Measurements from ENCODE around the gene MED31. TPM values are rescaled to one million over a fixed set of nuclear protein-coding genes. Genes with fewer than 3 reads are reported as not detected.

Gene MED31
- polyA plus RNA-seq, 1 experiment, result 24.6 TPM

DNA sequence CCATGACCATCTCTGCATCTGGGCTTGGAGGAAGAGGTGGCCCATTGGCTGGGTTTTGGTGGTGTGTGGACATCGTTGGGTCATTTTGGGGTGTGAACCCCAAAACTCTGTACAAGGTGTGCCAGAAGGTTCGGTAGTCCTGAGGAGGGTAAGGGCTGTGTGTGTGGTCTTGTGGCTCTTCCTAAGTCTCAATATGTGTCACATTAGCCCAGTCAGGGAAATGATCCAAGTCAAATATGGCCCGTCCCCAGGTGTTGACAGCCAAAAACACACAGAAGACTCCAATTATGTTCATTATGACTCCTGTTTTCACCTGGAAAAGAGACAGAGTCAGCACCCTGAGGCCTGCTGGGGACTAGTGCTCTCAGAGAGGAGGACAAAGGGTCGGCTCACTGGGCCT lies 34.6 kb upstream of the MED31 start:
- Histone ChIP-seq H3K4me3 (ENCODE audit: low read depth, low read length) (no peak overlapping the region), H3K27me3 (ENCODE audit: control insufficient read depth, insufficient read depth, low read length) (peaks cover 10% of the 10 kb centered on the region), H3K9me3 (ENCODE audit: control insufficient read depth, insufficient read depth, low read length) (no peaks in the 10 kb centered on the region), H3K27ac (ENCODE audit: low read depth, low read length) (no peak overlapping the region)
- TF ChIP-seq, protein P1, sequence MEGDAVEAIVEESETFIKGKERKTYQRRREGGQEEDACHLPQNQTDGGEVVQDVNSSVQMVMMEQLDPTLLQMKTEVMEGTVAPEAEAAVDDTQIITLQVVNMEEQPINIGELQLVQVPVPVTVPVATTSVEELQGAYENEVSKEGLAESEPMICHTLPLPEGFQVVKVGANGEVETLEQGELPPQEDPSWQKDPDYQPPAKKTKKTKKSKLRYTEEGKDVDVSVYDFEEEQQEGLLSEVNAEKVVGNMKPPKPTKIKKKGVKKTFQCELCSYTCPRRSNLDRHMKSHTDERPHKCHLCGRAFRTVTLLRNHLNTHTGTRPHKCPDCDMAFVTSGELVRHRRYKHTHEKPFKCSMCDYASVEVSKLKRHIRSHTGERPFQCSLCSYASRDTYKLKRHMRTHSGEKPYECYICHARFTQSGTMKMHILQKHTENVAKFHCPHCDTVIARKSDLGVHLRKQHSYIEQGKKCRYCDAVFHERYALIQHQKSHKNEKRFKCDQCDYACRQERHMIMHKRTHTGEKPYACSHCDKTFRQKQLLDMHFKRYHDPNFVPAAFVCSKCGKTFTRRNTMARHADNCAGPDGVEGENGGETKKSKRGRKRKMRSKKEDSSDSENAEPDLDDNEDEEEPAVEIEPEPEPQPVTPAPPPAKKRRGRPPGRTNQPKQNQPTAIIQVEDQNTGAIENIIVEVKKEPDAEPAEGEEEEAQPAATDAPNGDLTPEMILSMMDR (IDR thresholded peaks at IDR 0.05; ENCODE audit: low read depth, low read length), result no peak
- POLR2A ChIA-PET, result no interaction called here
- CTCF ChIA-PET, result no interaction called here
- no peak for DNase-seq (ENCODE audit: low read depth, low spot score)

DNA sequence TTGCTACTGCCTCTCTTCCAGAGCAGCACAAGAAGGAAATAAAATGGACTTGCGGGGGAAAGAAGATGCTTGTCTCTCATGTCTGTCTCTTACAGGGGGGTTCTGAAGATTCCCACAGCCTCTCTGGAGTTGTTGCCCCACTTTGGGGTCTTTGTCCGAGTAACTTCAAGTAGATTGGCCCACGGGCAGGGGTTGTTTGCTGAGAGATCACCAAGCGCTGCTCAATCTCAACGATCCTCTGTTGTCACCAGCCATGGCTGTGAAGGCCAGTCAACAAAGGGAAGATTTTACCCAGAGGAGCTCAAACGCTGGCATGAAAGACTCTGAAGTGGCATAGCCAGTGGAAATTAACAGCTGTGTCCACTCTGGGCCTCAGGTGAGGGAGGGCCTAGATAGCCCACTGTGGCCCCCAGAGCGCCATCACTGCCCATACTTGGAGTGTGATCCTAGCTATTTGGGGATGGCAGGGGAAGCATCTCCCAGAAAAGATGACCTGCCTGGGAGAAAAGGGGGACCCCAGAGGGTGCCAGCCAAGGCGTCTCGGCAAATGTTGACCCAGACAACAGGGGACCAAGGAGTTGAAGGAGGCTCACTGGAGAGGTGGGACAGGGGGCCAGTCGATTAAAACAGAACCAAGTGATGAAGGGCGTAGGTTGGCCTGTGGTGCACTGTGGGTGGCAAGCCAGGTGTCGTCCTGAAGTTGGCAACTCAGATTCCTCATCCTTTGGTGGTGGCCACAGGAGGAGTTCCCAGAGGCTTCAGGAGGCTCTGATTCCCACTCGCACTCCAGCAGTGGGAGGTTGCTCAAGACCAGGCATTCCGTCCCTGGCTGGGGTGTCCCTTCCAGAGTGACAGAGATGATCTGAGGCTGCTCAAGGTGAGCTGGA lies 33.7 kb upstream of the MED31 start:
- H3K9me3 ChIP-seq (ENCODE audit: control insufficient read depth, insufficient read depth, low read length), result no peaks in the 10 kb centered on the region
- DNase-seq (ENCODE audit: low read depth, low spot score), result no peak
- H3K27ac ChIP-seq (ENCODE audit: low read depth, low read length), result no peak overlapping the region
- no peak overlapping the region for H3K4me3 ChIP-seq (ENCODE audit: low read depth, low read length)
- ChIA-PET CTCF (no interaction called here), POLR2A (no interaction called here)
- TF ChIP-seq, protein P1 (IDR thresholded peaks at IDR 0.05; ENCODE audit: low read depth, low read length), result no peak
- peaks cover 8% of the 10 kb centered on the region for H3K27me3 ChIP-seq (ENCODE audit: control insufficient read depth, insufficient read depth, low read length)

DNA sequence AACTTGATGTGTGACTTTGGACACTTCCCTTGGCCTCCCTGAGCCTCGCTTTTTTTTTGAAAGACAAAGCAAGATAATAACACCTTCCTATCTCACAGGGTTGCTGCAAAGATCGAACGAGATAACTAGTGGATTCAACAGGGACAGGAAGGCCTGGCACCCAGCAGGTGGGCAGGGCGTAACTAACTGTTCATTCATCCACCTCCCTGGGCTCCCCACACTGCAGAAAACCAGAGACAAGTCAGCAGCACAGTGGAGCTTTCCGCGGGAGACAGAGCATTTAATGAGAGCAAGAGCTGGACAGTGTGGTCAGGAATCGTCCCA lies 33.0 kb upstream of the MED31 start:
- POLR2A ChIA-PET, result no interaction called here
- Histone ChIP-seq H3K27ac (ENCODE audit: low read depth, low read length) (no peak overlapping the region), H3K27me3 (ENCODE audit: control insufficient read depth, insufficient read depth, low read length) (peaks cover 7% of the 10 kb centered on the region), H3K9me3 (ENCODE audit: control insufficient read depth, insufficient read depth, low read length) (no peaks in the 10 kb centered on the region), H3K4me3 (ENCODE audit: low read depth, low read length) (no peak overlapping the region)
- CTCF ChIA-PET, result interaction anchor here (1.4 kb wide), 1 partner anchor 337 kb away, joined by 4 read pairs; no protein-coding TSS in a partner anchor
- no peak for DNase-seq (ENCODE audit: low read depth, low spot score)
- TF ChIP-seq, protein P1 (IDR thresholded peaks at IDR 0.05; ENCODE audit: low read depth, low read length), result no peak

DNA sequence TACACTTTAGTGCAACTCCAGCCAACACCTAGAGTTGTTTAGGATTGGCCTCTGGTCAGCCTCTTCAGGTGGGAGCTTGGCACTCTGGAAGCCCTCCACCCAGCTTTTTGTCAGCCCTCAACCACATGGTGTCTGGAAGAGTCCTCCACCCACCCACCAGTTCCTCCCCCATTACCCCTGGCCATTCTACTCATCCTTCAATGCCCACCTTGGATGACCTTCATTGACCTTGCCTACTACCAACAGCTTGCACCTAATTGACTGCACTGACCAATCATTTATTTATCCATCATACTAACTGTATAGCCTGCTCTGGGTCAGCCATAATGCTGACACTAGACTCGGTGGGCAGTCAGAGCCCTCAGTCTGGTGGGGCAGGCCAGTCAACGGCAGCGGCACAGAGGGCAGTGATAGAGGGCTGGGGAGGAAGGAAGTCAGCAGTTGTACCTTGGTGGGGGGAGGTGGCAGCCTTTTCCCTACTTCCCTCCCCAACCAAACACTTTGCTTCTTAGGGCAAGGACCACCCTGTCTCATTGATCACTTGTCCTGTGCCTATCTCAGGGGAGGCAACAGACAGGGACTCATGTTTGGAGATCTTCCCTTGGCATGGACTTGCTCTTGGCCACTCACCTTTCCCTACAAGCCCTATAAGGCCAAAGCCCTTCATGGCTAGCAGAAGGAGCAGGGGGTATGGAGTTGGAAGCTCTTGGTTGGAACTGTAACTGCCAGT lies 32.5 kb upstream of the MED31 start:
- Histone ChIP-seq H3K4me3 (ENCODE audit: low read depth, low read length) (no peak overlapping the region), H3K9me3 (ENCODE audit: control insufficient read depth, insufficient read depth, low read length) (no peaks in the 10 kb centered on the region), H3K27me3 (ENCODE audit: control insufficient read depth, insufficient read depth, low read length) (peaks cover 7% of the 10 kb centered on the region), H3K27ac (ENCODE audit: low read depth, low read length) (no peak overlapping the region)
- POLR2A ChIA-PET, result no interaction called here
- CTCF ChIA-PET, result interaction anchor here (1.4 kb wide), 1 partner anchor 338 kb away, joined by 4 read pairs; no protein-coding TSS in a partner anchor
- DNase-seq (ENCODE audit: low read depth, low spot score), result no peak
- TF ChIP-seq, protein P1 (IDR thresholded peaks at IDR 0.05; ENCODE audit: low read depth, low read length), result no peak
